Neural progenitor cell (in vitro differentiated cells): ENCODE results near the gene NSUN4.

Source experiments
- CTCF ChIP-seq: fragments of 200-600 bp; sonication (generic); IDR thresholded peaks from 2 replicates; pipeline ENCODE4 v1.5.1; 2017; ENCODE audit warnings: antibody characterized with exemption, mild to moderate bottlenecking
- EZH2 ChIP-seq: fragments of 200-600 bp; sonication (generic); IDR thresholded peaks from 2 replicates; pipeline ENCODE4 v1.6.1; 2017; ENCODE audit warnings: antibody characterized with exemption, mild to moderate bottlenecking, moderate library complexity

- TF ChIP-seq CTCF, result no peak
- TF ChIP-seq EZH2, result no peak
Observed at GRCh38 chr1:46408356-46409062, 67.9 kb downstream of the NSUN4 start.
